ENCODE results near the gene CEP192.

Gene CEP192

DNA sequence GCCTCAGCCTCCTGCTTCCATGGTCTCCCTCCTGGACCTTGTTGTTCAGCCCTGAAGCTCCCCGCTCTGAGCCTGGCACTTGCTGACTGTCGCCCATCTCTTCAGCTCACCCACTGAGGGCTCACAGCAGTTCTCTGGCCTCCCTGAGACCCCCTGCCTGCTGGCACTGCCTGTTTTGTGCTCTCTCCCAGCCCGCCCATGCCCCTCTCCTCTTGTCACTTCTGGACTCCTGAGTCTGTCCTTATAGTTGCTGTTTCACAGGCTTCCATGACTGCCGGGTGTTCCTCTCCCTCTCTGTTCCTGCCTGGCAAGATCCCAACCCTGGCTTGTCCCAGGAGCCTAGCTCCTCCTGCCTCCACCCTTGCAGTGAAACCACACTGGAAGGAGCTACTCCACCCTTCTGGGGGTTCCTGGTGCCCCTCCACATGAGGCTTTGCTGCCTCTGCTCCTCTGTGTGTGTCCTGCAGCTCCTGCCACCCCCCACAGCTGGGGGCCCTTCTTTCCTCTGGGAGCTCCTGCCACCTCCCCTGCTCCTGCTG is 110.6 kb downstream of the CEP192 start:
- DNase-seq: no peak

DNA sequence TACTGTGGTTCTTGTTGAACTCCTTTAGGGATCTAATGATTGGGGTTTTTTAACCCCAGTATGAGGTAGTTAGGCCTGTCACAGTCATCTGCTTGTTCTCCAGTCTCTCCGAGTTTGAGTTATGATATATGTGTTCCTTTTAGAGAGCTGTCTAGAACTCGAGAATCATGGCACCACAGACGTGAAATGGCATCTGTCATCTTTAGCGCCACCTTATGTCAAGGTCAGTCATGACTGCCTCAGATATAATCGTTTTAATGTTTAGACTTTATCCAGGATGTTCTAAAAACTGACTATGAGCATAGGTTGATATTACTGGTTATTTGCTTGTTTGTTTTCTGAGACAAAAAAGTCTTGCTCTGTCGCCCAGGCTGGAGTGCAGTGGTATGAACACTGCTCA is 112.2 kb downstream of the CEP192 start:
- no peak for DNase-seq

DNA sequence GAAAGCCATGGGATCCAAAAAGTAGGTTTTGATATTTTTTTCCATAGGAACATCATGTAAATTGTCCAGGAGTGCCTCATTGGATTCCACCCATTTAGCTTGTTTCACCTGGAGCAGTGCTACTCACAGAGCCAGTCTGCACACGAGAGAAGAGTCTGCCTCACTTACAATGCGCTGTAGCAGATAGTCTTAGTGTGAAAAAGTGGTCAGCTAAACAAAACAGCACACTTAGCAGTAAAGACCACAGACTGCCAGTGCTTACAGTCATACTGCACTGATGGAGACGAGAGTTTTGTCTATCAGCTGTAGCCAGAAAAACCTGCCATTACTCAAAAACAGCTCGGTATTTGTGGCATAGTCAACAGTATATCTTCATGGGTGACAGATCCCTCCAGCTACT is 113.9 kb downstream of the CEP192 start:
- no peak for DNase-seq

DNA sequence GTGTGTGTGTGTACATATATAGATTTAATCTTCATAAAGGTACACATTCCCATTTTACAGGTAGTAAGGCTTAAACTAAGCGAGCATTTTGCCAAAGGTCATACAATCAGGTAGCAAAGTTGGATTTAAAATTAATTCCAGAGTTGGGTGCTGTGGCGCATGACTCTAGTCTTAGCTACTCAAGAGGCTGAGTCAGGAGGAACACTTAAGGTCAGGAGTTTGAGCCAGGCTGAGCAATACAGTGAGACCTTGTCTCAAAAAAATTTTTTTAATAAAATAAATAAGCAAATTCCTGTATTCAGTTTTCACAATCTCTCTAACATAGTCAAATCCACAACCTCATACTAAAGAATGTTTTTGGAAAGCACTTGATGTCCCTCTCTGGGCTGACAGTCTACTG is 115.9 kb downstream of the CEP192 start:
- no peak for DNase-seq

DNA sequence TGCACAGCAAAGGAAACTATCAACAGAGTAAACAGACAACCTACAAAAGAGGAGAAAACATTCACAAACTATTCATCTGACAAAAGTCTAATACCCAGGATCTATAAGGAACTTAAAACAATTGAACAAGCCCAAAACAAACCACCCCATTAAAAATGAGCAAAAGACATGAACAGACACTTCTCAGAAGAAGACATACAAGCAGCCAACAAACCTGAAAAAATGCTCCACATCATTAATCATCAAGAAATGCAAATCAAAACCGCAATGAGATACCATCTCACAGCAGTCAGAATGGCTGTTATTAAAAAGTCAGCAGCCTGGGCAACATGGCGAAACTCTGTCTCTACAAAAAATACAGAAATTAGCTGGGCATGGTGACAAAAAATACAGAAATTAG is 117.2 kb downstream of the CEP192 start:
- DNase-seq: no peak

DNA sequence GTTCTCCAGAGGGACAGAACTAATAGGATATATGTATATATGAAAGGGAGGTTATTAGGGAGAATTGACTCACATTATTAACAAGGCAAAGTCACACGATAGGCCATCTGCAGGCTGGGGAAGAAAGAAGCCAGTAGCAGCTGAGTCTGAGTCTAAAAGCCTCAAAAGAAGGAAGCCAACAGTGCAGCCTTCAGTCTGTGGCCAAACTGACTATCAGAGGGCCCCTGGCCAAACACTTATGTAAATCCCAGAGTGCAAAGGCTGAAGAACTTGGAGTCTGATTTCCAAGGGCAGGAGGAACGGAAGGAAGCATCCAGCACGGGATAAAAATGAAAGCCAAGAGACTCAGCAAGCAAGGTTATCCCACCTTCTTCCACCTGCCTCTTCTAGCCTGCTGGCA is 119.4 kb downstream of the CEP192 start:
- DNase-seq: no peak

DNA sequence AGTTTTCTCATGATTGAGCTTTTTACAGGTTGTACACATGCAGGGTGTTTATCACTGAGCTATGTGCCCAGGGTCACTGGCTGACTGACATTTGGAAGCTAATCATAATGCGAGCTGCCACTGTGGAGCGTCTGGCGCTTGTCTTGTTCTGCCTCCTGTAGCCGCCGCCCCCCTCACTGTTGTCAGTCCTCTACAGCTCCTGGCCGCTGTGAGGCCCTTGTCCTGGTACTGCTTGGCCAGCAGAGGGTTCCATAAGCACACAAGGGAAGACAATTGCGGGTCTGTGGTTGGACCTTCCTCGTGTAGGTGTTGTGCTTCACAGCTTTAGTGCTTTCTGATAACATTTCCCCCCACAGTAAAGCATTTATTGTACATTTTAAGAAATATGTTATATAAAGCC is 121.8 kb downstream of the CEP192 start:
- DNase-seq: peak; percentile 34

DNA sequence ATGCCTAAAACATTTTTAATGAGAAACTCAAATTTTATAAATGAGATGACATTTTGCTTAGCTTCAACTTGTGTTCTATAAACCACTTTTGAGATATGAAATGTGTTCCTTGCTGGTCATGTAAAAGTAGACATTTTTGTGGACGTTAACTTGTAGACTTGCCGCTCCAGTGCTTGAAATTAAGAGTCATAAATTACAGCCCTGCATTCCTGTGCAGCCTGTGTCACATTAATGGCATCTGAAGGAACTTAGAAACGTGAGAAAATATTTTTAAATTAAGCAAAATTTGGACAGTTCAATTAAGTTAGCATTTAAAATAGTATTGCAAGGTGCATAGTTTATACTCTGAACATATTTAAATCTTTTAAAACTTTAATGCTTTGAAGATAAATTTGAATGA is 129.1 kb downstream of the CEP192 start:
- peak; percentile 18 for DNase-seq

DNA sequence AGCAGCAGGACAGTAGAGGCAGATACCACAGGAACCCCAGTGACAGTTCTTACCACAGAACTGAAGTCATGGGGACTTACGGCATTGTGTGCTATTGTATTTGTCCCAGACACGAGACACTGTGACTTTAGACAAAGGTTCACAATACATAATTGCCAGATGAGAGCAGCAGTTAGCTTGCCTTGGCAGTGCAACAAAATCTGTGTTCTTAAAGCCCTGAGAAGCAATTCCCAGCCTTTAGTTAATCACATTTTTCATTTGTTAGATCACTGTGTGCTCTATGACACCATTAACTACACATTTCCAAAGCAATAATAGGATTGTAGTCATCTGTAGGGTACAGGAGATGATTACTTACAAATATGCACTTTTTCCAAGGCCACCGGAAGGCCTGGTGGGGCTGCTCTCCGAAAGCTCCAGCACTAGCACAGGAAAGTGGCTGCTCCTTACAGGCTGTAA is 129.8 kb downstream of the CEP192 start:
- peak; percentile 77 for DNase-seq

DNA sequence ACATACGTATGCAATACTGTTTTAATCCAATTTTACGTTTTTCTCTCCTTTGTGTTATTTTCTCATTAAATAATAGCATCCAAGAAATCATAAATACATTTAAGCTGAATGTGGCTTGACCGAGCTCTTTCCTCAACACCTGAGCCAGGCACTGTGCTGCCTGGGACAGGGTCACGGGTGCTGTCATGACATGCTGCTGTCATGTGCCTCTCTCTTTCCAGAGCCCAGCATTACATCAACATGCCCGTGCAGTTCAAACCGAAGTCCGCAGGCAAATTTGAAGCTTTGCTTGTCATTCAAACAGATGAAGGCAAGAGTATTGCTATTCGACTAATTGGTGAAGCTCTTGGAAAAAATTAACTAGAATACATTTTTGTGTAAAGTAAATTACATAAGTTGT is 133.2 kb downstream of the CEP192 start:
- DNase-seq: no peak

DNA sequence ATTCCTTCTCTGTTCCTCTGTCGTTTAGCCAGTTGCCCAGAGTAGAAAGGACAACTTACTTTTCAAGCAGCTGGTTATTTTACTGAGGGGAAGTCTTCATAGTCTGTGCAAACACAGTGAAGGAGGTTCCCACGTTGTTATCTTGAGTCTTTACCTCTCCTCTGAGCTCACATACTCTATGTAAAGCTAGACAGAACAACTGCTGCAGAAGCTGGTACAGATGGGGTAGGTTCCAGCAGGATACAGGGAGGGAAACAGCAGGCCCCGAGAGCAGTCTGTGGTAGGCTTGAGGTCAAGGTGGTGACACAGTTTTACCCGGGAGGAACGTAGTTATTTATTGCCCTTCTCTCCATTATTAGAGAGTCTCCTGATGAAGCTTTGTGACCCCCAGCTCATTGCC is 134.0 kb downstream of the CEP192 start:
- no peak for DNase-seq

DNA sequence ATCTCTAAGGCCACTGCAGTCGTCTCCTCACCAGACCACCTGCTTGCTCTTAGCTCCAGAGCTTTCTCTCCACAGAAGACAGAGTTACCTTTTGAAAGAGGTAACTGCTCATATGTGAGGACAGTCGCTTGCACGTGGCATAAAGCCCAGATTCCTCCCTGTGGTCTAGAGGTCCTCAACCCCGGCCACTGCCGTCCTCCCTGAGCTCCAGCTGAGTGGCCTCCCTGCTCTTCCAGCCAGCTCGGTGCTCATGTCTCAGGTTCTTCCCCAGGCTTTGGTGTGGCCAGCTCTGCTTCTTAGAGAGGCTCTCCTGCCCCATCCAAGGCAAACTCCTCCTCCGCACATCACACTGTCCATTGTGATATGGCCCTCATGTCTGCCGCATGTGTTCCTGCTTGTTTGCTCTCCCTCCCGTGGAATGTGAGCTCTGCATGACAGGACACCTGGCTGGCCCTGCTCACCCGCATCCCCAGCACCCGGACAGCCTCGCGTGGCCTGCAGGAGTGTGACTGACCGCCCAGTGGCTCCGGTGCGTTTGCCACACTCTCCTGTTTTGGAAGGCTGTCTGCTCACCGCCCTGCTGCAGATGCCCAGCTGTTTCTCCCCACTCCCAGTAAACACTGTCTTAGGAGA is 135.9 kb downstream of the CEP192 start:
- no peak for DNase-seq

DNA sequence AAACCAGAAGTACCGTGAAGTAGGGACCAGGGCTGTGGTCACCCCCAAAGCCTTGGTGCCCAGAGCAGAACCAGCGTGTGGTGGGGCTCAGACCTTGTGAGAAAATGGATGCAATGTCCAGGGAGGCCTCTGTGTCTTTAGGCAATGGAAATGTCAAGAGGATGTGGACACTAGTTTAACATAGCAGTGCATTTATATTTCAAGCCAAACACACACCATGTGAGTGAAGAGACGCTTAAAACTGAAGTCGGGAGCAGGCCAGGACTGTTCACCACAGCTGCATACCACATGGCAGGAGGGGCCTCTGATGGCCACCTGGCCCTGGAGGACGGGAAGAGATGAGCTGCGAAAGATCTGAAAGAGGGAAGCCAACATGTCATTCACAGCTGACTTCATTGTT is 140.1 kb downstream of the CEP192 start:
- no peak for DNase-seq

DNA sequence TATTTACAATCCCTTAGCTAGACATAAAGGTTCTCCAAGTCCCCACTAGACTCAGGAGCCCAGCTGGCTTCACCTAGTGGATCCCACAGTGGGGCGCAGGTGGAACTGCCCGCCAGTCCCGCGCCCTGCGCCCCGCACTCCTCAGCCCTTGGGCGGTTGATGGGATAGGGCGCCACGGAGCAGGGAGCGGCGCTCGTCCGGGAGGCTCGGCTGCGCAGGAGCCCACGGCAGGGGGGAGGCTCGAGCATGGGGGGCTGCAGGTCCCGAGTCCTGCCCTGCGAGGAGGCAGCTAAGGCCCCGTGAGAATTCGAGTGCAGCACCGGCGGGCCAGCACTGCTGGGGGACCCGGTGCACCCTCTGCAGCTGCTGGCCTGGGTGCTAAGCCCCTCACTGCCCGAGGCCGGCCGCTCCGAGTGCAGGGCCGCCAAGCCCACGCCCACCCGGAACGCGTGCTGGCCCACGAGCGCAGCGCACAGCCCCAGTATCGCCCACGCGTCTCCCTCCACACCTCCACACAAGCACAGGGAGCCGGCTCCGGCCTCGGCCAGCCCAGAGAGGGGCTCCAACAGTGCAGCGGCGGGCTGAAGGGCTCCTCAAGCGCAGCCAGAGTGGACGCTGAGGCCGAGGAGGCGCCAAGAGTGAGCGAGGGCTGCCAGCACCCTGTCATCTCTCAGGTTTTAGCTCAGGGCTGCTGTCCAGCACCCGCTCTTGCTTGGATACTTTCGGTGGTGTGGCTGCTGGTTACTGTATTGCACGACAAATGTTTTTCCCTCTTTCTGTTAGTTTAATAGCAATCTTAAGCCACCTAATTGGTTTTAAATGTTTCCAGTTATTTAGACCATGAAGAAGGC is 143.6 kb downstream of the CEP192 start:
- no peak for DNase-seq

DNA sequence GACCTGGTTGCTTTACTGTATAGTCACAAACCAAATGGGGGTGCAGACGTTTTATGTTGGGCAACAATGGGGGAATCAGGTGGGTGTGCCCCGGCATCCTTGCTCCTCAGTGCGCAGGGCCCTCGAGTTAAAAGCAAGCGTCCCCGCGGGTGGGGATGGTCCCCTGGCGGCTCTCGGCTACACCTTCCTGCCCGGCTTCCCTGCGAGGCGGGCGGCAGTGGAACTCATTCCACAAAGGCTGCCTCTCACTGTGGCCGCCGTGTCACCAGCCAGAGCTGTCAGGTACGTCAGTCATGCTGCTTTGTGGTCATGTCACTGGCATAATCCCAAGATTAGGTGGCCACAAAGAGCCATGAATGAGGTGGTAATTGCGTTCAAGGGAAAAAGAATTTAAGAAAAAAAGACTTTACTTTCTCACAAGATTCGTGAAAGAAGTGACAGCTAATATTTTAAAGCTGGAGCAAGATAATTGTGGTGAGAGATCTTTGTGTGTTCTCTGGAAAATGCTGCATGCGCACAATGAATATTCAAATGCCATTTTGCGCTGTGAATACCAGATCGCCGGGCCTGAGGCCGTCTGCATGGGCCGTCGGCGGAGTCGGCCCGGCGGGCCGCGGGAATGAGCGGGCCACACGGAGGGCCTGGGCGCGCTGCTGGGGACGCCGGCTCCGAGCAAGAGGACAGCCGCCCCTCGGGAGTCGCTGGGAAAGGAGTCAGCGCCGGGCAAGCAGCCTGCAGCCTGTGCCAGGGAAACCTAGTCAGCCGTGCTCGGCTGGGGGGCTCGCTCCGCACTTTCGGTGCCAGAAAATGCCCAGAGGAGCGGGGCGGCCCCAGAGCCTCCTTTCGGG is 145.1 kb downstream of the CEP192 start:
- DNase-seq: peak; percentile 8

DNA sequence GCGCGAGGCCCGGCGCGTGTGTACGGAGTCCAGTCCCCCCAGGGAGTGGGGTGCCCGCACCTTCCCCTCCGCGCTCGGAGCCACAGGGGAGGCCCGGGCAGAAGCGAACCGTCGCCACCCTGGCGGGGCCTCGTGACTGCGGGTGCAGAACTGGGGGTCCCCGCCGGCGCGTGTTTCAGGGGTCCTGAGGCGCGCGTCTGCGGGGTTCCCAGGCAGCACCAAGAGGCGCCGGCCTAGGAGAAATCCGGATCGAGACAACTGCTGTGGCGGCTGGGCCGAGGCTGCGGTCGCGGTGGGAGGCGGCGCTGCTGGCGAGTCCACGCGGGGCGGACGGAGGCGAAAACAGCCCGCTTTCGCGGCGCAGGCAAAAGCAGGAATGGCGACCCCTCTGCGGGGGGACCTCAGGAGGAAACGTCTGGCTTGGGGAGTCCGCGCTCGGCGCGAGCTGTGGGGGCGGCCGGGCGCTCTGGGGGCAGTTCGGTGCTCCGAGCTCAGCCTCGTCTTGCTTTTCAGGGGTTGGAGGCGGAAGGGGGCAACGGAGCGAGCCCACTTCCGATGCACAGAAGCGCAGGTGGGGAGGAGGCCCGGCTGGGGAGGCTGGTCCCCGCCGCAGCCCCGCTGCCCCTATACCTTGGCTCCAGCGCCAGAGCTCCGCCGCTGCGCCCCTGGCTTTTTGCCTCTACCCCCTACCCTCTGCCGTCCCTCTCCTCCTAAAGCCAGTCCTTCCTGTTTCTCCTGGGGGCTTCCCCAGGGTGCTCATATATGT is 145.9 kb downstream of the CEP192 start:
- DNase-seq: peak; percentile 14

DNA sequence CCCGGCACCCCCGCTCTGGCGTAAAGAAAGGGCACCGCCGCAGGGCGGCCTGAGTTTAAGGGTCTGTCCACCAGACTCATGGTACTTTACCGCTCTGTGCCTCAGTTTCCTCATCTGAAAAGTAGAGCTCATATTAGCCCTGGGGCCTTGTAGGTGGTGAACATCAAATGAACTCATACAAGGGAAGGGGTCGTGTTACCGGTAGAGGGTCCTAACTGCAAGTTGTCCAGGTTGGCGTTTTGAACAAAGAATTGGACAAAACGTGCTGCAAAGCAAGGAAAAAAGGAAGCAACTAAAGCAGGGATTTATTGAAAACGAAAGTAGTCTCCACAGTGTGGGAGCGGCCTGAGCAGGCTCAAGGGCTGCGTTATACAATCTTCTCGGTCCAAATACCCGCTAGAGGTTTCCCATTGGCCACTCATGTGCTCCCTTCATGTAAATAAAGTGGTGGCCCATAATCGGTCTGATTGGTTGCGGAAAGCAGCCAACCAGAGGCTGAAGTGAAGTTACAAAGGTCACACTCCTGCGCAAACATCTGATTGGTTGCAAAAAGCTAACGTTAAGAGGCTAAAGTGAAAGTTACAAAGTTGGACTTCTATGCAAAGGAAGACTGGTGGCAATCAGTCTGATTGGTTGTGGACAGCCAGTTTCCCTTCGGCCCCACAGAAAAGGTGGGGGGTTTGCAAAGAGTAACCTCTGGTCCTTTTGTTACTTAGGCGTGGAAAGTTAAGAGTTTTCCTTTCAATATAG is 146.7 kb downstream of the CEP192 start:
- DNase-seq: no peak

DNA sequence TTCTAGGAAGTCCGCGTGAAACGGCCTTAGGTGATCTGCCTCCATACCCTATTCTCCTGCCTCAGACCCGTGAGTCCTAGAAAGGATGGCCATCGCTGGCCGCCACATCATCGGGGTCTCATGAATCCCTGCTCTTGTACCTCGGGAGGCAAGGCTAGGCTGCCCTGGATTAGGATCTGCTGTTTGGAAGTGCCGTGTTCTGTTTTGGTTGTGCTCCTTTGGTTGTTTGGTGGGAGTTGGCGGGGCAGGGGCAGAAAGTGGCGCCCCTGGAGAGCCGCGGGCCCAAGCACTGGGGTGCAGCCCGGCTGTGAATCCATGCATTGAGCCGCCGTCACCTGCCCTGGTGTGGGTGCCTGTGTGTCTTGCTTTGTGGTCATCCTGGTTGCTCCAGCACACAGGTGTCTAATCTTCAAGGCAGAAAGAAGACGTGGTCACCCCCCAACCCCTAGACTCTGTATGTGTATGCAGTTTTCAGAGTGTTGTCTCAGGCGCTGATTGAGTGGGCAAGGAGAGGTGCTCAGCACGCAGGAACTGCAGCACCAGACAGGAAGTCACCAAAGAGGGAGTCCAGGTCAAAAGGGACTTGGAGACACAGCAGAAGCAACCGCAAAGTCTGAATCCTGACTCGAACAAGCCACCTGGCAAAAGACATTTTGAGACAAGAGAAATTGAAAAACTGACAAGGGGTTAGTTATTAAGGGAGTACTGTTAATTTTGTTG is 147.4 kb downstream of the CEP192 start:
- no peak for DNase-seq

DNA sequence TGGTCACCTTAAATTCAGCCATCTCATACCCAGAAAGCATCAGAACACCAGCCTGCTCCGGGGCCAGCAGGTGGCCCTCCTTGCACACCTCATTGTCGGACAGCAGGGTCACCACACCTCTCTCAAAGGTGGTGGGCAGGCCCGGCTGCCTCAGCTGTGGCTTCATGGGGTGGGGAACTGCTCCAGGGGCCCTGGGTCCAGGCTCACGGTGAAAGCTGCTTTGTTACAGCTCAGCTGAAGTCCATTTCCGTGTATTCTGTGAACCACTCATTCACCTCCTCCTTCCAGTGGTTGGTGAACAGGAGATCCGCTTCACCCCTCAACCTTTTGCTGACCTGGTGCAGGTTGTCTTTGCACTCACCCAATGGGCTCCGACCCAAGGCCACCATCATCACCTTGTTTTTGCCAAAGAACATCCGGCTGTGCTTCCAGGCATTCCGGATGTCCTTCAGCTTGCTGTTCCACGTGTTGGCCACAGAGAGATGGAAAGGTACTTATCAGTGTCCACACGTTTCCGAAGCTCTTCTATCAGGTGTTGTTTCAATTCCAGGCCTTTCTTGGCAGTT is 148.8 kb downstream of the CEP192 start:
- no peak for DNase-seq

DNA sequence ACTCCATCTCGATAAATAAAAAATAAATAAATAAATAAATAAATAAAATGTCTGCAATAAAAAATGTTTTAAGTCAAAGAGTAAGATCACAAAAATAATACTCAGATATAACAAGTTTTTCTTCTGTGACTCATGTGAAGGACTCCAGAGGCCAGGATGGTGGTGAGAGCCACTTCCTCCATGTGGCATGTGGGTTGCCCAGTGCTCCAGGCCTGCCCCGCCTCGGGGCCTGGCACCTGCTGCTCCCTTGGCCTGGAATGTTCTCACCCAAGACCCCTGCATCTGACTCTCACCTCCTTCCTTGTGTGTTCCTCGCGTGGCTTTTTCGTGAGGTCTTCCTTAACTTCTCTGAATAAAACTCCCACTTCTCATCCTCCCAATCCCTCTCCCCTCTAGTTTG is 150.0 kb downstream of the CEP192 start:
- DNase-seq: no peak
